Measurements from ENCODE around the gene DYSF. TPM values are rescaled to one million over a fixed set of nuclear protein-coding genes. Genes with fewer than 3 reads are reported as not detected.
"Not testable (repeated sequence)": the region's sequence is repeated elsewhere in the genome, so short reads cannot be mapped to it uniquely, and the experiment has no call there.

DYSF gene
- total RNA-seq, 4 donors from 2014 or later: 4.2 to 12.0 (median 5.9) TPM

DNA sequence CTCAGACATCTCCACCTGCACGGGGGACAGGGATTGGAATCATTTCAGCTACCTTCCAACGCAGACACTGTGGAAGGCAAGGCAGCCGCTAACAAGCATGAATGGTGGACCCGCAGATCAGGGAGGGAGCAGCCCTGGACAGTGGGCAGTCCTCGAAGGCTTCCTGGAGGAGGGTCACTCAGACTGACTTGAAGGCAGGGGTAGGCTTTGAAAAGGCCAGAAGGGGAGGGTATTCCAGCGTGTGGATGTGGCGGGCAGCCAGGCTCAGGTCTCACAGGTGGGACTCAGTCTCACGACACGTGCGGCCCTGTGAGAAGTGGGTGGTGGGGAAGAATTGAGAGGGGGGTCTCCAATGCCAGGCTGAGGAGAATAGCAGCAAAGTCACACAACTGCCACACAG lies 29.9 kb downstream of the DYSF start:
- 88 to 91% methylated on average over 10 of the region's 10 CpGs for WGBS, 2 donors
- H3K27ac ChIP-seq: no peak overlapping the region

DNA sequence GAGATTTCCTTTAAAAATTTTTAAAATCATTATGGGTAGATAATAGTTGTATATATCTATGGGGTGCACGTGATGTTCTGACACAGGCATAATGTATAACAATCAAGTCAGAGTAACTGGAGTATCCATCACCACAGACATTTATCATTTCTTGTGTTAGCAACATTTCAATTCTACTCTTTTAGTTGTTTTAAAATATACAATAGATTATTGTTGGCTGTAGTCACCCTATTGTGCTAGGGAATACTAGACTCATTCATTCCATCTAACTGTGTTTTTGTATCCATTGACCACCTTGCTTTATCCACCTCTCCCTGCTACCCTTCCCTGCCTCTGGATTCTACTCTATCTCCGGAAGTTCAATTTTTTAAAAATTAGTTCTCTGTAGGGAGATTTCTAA lies 31.0 kb downstream of the DYSF start:
- TF ChIP-seq POLR2A (IDR thresholded peaks at IDR 0.05): no peak
- no peak for TF ChIP-seq EP300 (IDR thresholded peaks at IDR 0.05)
- TF ChIP-seq, protein P1, sequence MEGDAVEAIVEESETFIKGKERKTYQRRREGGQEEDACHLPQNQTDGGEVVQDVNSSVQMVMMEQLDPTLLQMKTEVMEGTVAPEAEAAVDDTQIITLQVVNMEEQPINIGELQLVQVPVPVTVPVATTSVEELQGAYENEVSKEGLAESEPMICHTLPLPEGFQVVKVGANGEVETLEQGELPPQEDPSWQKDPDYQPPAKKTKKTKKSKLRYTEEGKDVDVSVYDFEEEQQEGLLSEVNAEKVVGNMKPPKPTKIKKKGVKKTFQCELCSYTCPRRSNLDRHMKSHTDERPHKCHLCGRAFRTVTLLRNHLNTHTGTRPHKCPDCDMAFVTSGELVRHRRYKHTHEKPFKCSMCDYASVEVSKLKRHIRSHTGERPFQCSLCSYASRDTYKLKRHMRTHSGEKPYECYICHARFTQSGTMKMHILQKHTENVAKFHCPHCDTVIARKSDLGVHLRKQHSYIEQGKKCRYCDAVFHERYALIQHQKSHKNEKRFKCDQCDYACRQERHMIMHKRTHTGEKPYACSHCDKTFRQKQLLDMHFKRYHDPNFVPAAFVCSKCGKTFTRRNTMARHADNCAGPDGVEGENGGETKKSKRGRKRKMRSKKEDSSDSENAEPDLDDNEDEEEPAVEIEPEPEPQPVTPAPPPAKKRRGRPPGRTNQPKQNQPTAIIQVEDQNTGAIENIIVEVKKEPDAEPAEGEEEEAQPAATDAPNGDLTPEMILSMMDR (IDR thresholded peaks at IDR 0.05): no peak
- Histone ChIP-seq H3K27me3 (no peaks in the 10 kb centered on the region), H3K27ac (no peak overlapping the region), H3K4me3 (no peak overlapping the region), H3K36me3 (no peaks in the 10 kb centered on the region), H3K4me1 (no peaks in the 10 kb centered on the region), H3K9me3 (no peaks in the 10 kb centered on the region)
- 69 to 72% methylated on average over 2 of the region's 2 CpGs for WGBS, 2 donors
- DNase-seq (ENCODE audit: low spot score in 2 of 2): no peak

More for the DNA sequence above, 29.9 kb downstream of the DYSF start:
- no peaks in the 10 kb centered on the region for H3K4me1 ChIP-seq
- peaks cover 0 to 6% (median 0%) of the 10 kb centered on the region in 4 donors for H3K9me3 ChIP-seq
- no peaks in the 10 kb centered on the region for H3K36me3 ChIP-seq
- no peaks in the 10 kb centered on the region for H3K27me3 ChIP-seq
- H3K4me3 ChIP-seq: no peak overlapping the region
- TF ChIP-seq EP300 (IDR thresholded peaks at IDR 0.05) (no peak), POLR2A (IDR thresholded peaks at IDR 0.05) (no peak)
- TF ChIP-seq, protein P1 (IDR thresholded peaks at IDR 0.05): no peak
- no peak for DNase-seq (ENCODE audit: low spot score in 2 of 2)

DNA sequence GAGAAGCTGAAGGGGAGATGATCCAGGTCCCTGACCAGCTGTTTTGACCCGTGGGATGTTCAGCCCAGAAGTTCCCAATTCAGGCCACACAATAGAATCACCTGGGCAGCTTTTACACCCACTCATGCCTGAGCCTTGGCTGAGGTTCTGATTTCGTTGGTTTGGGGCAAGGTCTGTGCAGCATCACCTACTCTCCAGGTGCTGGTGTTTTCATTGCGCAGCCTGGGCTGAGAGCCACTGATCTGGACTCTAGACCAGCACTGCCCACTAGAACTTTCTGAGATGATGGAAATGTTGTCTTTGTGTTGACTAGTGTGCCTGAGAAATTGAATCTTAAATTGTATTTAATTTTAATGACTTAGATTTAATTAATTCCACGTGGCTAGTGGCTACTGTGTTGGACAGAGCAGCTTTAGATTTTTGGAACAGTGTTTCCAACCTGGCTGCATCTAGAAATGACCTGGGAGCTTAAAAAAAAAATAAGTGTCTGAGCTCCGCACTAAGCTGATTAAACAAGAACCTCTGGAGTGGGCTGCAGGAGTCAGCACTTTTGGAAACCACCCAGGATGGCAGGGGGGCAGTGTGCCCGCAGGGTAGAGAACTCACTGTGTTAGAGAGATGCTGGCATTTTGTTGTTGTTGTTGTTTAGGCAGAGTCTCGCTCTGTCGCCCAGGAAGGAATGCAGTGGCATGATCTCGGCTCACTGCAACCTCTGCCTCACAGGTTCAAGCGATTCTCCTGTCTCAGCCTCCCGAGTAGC lies 33.7 kb downstream of the DYSF start:
- Histone ChIP-seq H3K27me3 (no peaks in the 10 kb centered on the region), H3K36me3 (no peaks in the 10 kb centered on the region), H3K27ac (no peak overlapping the region), H3K4me1 (no peaks in the 10 kb centered on the region), H3K4me3 (no peak overlapping the region), H3K9me3 (no peaks in the 10 kb centered on the region)
- no peak for DNase-seq (ENCODE audit: low spot score in 2 of 2)
- WGBS, 2 donors: 64 to 70% methylated on average over 11 of the region's 11 CpGs
- TF ChIP-seq, protein P1 (IDR thresholded peaks at IDR 0.05): no peak
- no peak for TF ChIP-seq POLR2A (IDR thresholded peaks at IDR 0.05)
- no peak for TF ChIP-seq EP300 (IDR thresholded peaks at IDR 0.05)

DNA sequence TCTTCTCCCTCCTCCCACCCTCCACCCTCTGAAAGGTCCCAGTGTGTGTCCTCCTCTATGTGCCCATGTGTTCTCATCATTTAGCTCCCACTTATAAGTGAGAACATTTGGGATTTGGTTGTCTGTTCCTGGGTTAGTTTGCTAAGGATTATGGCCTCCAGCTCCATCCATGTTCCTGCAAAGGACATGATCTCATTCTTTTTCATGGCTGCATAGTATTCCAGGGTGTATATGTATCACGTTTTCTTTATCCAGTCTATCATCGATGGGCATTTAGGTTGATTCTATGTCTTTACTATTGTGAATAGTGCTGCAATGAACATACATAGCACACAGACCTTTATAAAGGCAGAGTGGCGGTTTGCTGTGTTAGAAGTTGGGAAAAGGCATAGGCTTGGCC lies 38.2 kb downstream of the DYSF start:
- 86 to 96% methylated on average over 3 of the region's 3 CpGs for WGBS, 2 donors
- not testable (repeated sequence) for H3K4me3 ChIP-seq; H3K4me1 ChIP-seq; H3K36me3 ChIP-seq; H3K27ac ChIP-seq; DNase-seq (ENCODE audit: low spot score in 2 of 2); H3K9me3 ChIP-seq; H3K27me3 ChIP-seq

DNA sequence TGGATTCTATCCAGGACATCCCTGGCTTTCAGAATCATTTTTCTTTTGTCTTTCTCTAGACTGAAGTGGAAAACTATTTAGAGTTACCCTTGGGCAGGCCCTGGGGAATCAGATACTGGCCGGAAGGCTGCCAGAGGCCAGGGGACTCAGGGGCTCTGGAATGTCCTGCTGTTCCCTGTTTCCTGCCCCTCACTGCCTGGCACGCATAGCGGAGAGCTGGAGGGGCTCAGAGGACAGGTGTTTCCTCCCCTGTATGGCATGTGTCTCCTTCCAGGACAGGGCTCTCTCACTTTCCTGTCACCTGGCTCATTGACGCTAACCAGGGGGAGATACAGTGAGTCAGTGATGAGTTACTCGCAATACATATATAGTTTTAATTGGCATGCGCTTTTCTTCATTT lies 38.8 kb downstream of the DYSF start:
- Histone ChIP-seq H3K9me3 (no peaks in the 10 kb centered on the region), H3K36me3 (no peaks in the 10 kb centered on the region), H3K27ac (no peak overlapping the region), H3K27me3 (no peaks in the 10 kb centered on the region), H3K4me1 (no peaks in the 10 kb centered on the region), H3K4me3 (no peak overlapping the region)
- TF ChIP-seq, protein P1 (IDR thresholded peaks at IDR 0.05): no peak
- TF ChIP-seq POLR2A (IDR thresholded peaks at IDR 0.05) (no peak), EP300 (IDR thresholded peaks at IDR 0.05) (peak in 1 of 2 donors; percentile 63)
- no peak for DNase-seq (ENCODE audit: low spot score in 2 of 2)
- 71 to 72% methylated on average over 6 of the region's 6 CpGs for WGBS, 2 donors
